Endothelial cell of umbilical vein (primary cell): Measurements from ENCODE around the gene PANK2. TPM values are rescaled to one million over a fixed set of nuclear protein-coding genes. Genes with fewer than 3 reads are reported as not detected.

ENCODE experiments used
- BruUV-seq: library from RNA; stranded (reverse); fragments of 400-500 nt; replicated peaks from 2 replicates; lab custom pipeline; 2021; lab: Mats Ljungman, UMichigan
- CTCF ChIA-PET: fragments of 300-600, 350-600 bp; sonication (Branson Sonifier 250); formaldehyde crosslinking; loops from one replicate; lab custom pipeline; 2021; ENCODE audit warnings: antibody characterized with exemption, inconsistent platforms; lab: Charles Lee
- POLR2A ChIA-PET: fragments of 300-600, 350-600 bp; sonication (Branson Sonifier 250); formaldehyde crosslinking; loops from one replicate; lab custom pipeline; 2021; ENCODE audit warnings: antibody characterized with exemption, inconsistent platforms; lab: Charles Lee
- DNase-seq: peaks from one replicate; pipeline ENCODE4 v3.0.0-alpha.2; 2011; ENCODE audit warnings: low read depth, low spot score
- FAIRE-seq: peaks from 2 replicates; lab custom pipeline; 2011; peaks lifted over from hg19 to GRCh38; lab: Jason Lieb, UNC
- H2AFZ ChIP-seq: 2 replicates; pipeline ENCODE4 v1.6.0; 2012; ENCODE audit warnings: low read depth, low read length, control low read depth, inconsistent platforms
- H3K27ac ChIP-seq: 2 replicates; pipeline ENCODE4 v1.5.1; 2011; ENCODE audit warnings: low read depth, mild to moderate bottlenecking, control low read depth, low read length, moderate library complexity; ENCODE audit not compliant: insufficient read depth
- H3K27me3 ChIP-seq, 2 experiments: 2 replicates each; pipeline versions ENCODE4 v1.6.0 to v1.6.1; 2011; ENCODE audit warnings: low read length in 2 of 2, mixed read lengths in 1 of 2; ENCODE audit not compliant: control insufficient read depth in 2 of 2, insufficient read depth in 2 of 2
- H3K36me3 ChIP-seq, 2 experiments: 2 replicates in 1 of 2; 3 replicates in 1 of 2; pipeline ENCODE4 v1.5.1; 2011; ENCODE audit warnings: low read length in 2 of 2, mild to moderate bottlenecking in 1 of 2, moderate library complexity in 1 of 2; ENCODE audit not compliant: control insufficient read depth in 2 of 2, insufficient read depth in 2 of 2; ENCODE audit errors: extremely low read depth in 1 of 2
- H3K4me1 ChIP-seq: 3 replicates; pipeline ENCODE4 v1.5.1; 2011; ENCODE audit warnings: mild to moderate bottlenecking, low read length; ENCODE audit not compliant: control insufficient read depth, insufficient read depth; ENCODE audit errors: extremely low read depth
- H3K4me2 ChIP-seq: 2 replicates; pipeline ENCODE4 v1.6.1; 2011; ENCODE audit warnings: low read length, control low read depth, mixed read lengths; ENCODE audit not compliant: insufficient read depth
- H3K4me3 ChIP-seq, 3 experiments: fragments of 200-600 bp in 1 of 3; sonication (generic), shearing (Covaris generic) in 1 of 3; replicated peaks in 1 of 3; 2 replicates each; pipeline ENCODE4 v1.5.1; 2011 to 2016; ENCODE audit warnings: control low read depth in 3 of 3, low read length in 3 of 3, mild to moderate bottlenecking in 2 of 3, inconsistent platforms in 1 of 3, low read depth in 1 of 3, moderate library complexity in 1 of 3; ENCODE audit not compliant: insufficient read depth in 1 of 3
- H3K79me2 ChIP-seq: 2 replicates; pipeline ENCODE4 v1.6.0; 2012; ENCODE audit warnings: low read length, inconsistent platforms; ENCODE audit not compliant: control insufficient read depth, insufficient read depth
- H3K9ac ChIP-seq: replicated peaks from 2 replicates; pipeline ENCODE3; 2011; ENCODE audit warnings: low read length, control low read depth; ENCODE audit not compliant: insufficient read depth; ENCODE audit errors: extremely low read depth
- H3K9me1 ChIP-seq: replicated peaks from 3 replicates; pipeline ENCODE4 v1.6.0; 2011; ENCODE audit warnings: mild to moderate bottlenecking, low read length; ENCODE audit not compliant: control insufficient read depth, insufficient read depth; ENCODE audit errors: extremely low read depth
- H3K9me3 ChIP-seq: replicated peaks from 2 replicates; pipeline ENCODE4 v1.5.1; 2012; ENCODE audit warnings: low read length, inconsistent platforms; ENCODE audit not compliant: control insufficient read depth, insufficient read depth
- H4K20me1 ChIP-seq: replicated peaks from 2 replicates; pipeline ENCODE3; 2011; ENCODE audit warnings: mild to moderate bottlenecking, low read length; ENCODE audit not compliant: control insufficient read depth, insufficient read depth; ENCODE audit errors: extremely low read depth
- EZH2 ChIP-seq: IDR thresholded peaks from 2 replicates; pipeline ENCODE4 v1.6.1; 2012; ENCODE audit warnings: borderline replicate concordance, low read depth, mild to moderate bottlenecking, moderate library complexity, low read length, inconsistent platforms; ENCODE audit not compliant: severe bottlenecking
- FOS ChIP-seq: IDR thresholded peaks from 2 replicates; pipeline ENCODE4 v1.6.1; 2011; ENCODE audit warnings: mild to moderate bottlenecking, low read length, moderate library complexity, borderline replicate concordance; ENCODE audit not compliant: insufficient read depth
- GATA2 ChIP-seq: IDR thresholded peaks from 2 replicates; pipeline ENCODE4 v1.7.0; 2011; ENCODE audit warnings: low read depth, mild to moderate bottlenecking, moderate library complexity, mixed read lengths, low read length; ENCODE audit not compliant: insufficient read length, insufficient read depth
- JUN ChIP-seq: IDR thresholded peaks from 2 replicates; pipeline ENCODE4 v1.6.1; 2011; ENCODE audit warnings: borderline replicate concordance, low read depth; ENCODE audit not compliant: insufficient read length, insufficient read depth
- MYC ChIP-seq: IDR thresholded peaks from one replicate; pipeline ENCODE4 v1.6.1; 2011; ENCODE audit warnings: mild to moderate bottlenecking, low read depth, low read length
- POLR2A ChIP-seq: IDR thresholded peaks from 2 replicates; pipeline ENCODE4 v1.6.1; 2012; ENCODE audit warnings: low read depth, mild to moderate bottlenecking, control low read depth, low read length
- POLR2AphosphoS5 ChIP-seq: IDR thresholded peaks from 2 replicates; pipeline ENCODE4 v1.6.1; 2012; ENCODE audit warnings: low read depth, mild to moderate bottlenecking, control low read depth, low read length, moderate library complexity; ENCODE audit not compliant: insufficient read depth
- dilution Hi-C: fragments of 300-500 bp; cut with MboI; formaldehyde crosslinking; loops from one replicate; pipeline ENCODE4 v1.15.0; 2019; ENCODE audit warnings: low sequenced_read_pairs; ENCODE audit not compliant: extremely low pct_ligation_motif_present
- intact Hi-C: fragments of 100-400 bp; cut with micrococcal nuclease; formaldehyde crosslinking; loops from one replicate; pipeline ENCODE4 v1.10.0; 2022
- polyA plus RNA-seq, 4 experiments: library from polyadenylated mRNA; depleted of rRNA in 3 of 4; stranded (reverse) in 3 of 4; unstranded in 1 of 4; fragments of >200 nt; gene quantifications; 2 replicates each; pipeline versions ENCODE4 v1.2.1 to v1.2.3, GENCODE V29; 2011 to 2012; ENCODE audit warnings: missing spikeins in 1 of 4
- total RNA-seq: library from RNA; stranded (reverse); gene quantifications from 2 replicates; pipeline ENCODE4 v1.2.3, GENCODE V29; 2021
- TF ChIP-seq, protein P1 (sequence below): IDR thresholded peaks from 2 replicates; pipeline ENCODE4 v1.6.1; 2011; ENCODE audit not compliant: insufficient read depth, insufficient read length
- TF ChIP-seq, protein P2 (sequence below), 2 donors: IDR thresholded peaks; 1 replicate in 1 of 2; 2 replicates in 1 of 2; pipeline ENCODE4 v1.5.1; 2011; ENCODE audit warnings: low read length in 2 of 2, mild to moderate bottlenecking in 2 of 2, moderate library complexity in 2 of 2, control low read depth in 1 of 2, inconsistent platforms in 1 of 2, low read depth in 1 of 2; ENCODE audit not compliant: insufficient read depth in 1 of 2; ENCODE audit errors: extremely low read depth in 1 of 2

Gene PANK2
- total and polyA plus RNA-seq, 2 donors (not counting 3 experiments of a cell fraction or from before 2014, with no cell fraction given): 18.9 to 54.3 TPM

DNA sequence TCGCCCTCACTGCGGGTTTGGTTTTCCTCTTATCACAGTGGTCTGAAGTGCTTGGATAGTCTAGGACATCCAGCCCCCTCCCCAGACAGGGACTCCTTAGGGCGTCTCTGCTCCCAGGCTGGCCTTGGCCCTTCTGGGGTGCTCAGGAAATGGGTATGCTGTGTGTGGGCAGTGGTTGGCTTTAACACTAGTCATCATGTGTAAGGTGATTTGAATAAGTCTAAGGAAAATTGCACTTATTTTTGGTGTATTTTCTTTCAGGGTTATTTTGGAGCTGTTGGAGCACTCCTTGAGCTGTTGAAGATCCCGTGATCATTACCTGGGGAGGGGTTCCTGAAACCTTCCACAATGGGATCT is 33.8 kb downstream of the PANK2 start:
- dilution Hi-C loops: no loop called here
- peaks cover 8% of the 10 kb centered on the region for H4K20me1 ChIP-seq
- intact Hi-C loops: no loop called here

More for the DNA sequence above, 33.8 kb downstream of the PANK2 start:
- ChIA-PET CTCF (interaction anchor here (0.7 kb wide), 1 partner anchor 162 kb away, joined by 3 read pairs; no protein-coding TSS in a partner anchor), POLR2A (no interaction called here)
- no peak for TF ChIP-seq GATA2
- TF ChIP-seq JUN: no peak
- TF ChIP-seq POLR2AphosphoS5: no peak
- TF ChIP-seq, protein P1, sequence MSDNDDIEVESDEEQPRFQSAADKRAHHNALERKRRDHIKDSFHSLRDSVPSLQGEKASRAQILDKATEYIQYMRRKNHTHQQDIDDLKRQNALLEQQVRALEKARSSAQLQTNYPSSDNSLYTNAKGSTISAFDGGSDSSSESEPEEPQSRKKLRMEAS: no peak
- TF ChIP-seq POLR2A: no peak
- no peak for TF ChIP-seq FOS
- TF ChIP-seq, protein P2, sequence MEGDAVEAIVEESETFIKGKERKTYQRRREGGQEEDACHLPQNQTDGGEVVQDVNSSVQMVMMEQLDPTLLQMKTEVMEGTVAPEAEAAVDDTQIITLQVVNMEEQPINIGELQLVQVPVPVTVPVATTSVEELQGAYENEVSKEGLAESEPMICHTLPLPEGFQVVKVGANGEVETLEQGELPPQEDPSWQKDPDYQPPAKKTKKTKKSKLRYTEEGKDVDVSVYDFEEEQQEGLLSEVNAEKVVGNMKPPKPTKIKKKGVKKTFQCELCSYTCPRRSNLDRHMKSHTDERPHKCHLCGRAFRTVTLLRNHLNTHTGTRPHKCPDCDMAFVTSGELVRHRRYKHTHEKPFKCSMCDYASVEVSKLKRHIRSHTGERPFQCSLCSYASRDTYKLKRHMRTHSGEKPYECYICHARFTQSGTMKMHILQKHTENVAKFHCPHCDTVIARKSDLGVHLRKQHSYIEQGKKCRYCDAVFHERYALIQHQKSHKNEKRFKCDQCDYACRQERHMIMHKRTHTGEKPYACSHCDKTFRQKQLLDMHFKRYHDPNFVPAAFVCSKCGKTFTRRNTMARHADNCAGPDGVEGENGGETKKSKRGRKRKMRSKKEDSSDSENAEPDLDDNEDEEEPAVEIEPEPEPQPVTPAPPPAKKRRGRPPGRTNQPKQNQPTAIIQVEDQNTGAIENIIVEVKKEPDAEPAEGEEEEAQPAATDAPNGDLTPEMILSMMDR (IDR thresholded peaks at IDR 0.05; ENCODE audit: extremely low read depth in 1 of 2, insufficient read depth in 1 of 2, low read depth in 1 of 2, low read length in 2 of 2): no peak
- TF ChIP-seq EZH2: no peak
- no peak for TF ChIP-seq MYC
- DNase-seq (no peak), FAIRE-seq (no peak)
- peaks cover 23 to 24% of the 10 kb centered on the region in 2 experiments for H3K36me3 ChIP-seq
- H3K4me1 ChIP-seq: no peaks in the 10 kb centered on the region
- H3K27me3 ChIP-seq: no peaks in the 10 kb centered on the region
- H2AFZ ChIP-seq: no peak overlapping the region
- H3K4me3 ChIP-seq: no peak overlapping the region
- no peaks in the 10 kb centered on the region for H3K9me1 ChIP-seq
- no peak overlapping the region for H3K27ac ChIP-seq
- H3K9me3 ChIP-seq: no peaks in the 10 kb centered on the region
- no peak overlapping the region for H3K9ac ChIP-seq
- peaks cover 37% of the 10 kb centered on the region for H3K79me2 ChIP-seq
- BruUV-seq: no TSS peak
- H3K4me2 ChIP-seq: no peak overlapping the region
